Lower leg skin (tissue), 3 donors: Measurements from ENCODE around the gene DNMT3B.

Experiments
- POLR2A ChIP-seq, 2 donors: fragments of 450-650 bp; IDR thresholded peaks; one replicate each; pipeline ENCODE4 v1.6.1; 2016 to 2017; ENCODE audit warnings: antibody characterized with exemption in 2 of 2, mild to moderate bottlenecking in 1 of 2, moderate library complexity in 1 of 2
- TF ChIP-seq, protein P1 (sequence below), 3 donors: fragments of 450-650 bp; IDR thresholded peaks; one replicate each; pipeline ENCODE4 v1.5.1; 2016; ENCODE audit warnings: antibody characterized with exemption in 3 of 3, mild to moderate bottlenecking in 3 of 3, moderate library complexity in 2 of 3

GRCh38 chr20:32805721-32806120 lies 43.5 kb downstream of the DNMT3B start:
- TF ChIP-seq, protein P1, sequence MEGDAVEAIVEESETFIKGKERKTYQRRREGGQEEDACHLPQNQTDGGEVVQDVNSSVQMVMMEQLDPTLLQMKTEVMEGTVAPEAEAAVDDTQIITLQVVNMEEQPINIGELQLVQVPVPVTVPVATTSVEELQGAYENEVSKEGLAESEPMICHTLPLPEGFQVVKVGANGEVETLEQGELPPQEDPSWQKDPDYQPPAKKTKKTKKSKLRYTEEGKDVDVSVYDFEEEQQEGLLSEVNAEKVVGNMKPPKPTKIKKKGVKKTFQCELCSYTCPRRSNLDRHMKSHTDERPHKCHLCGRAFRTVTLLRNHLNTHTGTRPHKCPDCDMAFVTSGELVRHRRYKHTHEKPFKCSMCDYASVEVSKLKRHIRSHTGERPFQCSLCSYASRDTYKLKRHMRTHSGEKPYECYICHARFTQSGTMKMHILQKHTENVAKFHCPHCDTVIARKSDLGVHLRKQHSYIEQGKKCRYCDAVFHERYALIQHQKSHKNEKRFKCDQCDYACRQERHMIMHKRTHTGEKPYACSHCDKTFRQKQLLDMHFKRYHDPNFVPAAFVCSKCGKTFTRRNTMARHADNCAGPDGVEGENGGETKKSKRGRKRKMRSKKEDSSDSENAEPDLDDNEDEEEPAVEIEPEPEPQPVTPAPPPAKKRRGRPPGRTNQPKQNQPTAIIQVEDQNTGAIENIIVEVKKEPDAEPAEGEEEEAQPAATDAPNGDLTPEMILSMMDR (IDR thresholded peaks at IDR 0.05), result no peak
- no peak for TF ChIP-seq POLR2A (IDR thresholded peaks at IDR 0.05)
